Measurements from ENCODE around the gene GCKR. TPM values are rescaled to one million over a fixed set of nuclear protein-coding genes. Genes with fewer than 3 reads are reported as not detected.

Gene GCKR
- polyA plus RNA-seq, 12 donors, result 0.08 to 0.30 (median 0.25) TPM; not detected in 7

- DNase-seq, result no peak
Measured at GRCh38 chr2:27571681-27572080, 75.0 kb downstream of the GCKR start.

- no peak for DNase-seq
Measured at GRCh38 chr2:27572439-27572838, 75.8 kb downstream of the GCKR start.

- no peak for DNase-seq
Measured at GRCh38 chr2:27572998-27573429, 76.4 kb downstream of the GCKR start.

Other genes starting within 250 kb of the GCKR start
- 1 to 10 TPM in 3 of 12 donors, under 1 TPM in 7, not detected in 2; 0.18 to 2.2 (median 0.81) TPM for gene SLC30A3, start 233.8 kb upstream of the GCKR start, polyA plus RNA-seq (ENCODE audit: insufficient read length in 12 of 12)
- gene DNAJC5G, start 221.4 kb upstream of the GCKR start, polyA plus RNA-seq (ENCODE audit: insufficient read length in 12 of 12), result under 1 TPM in 7 of 12 donors, not detected in 5; 0.14 to 0.74 (median 0.28) TPM
- gene TRIM54, start 214.4 kb upstream of the GCKR start, polyA plus RNA-seq (ENCODE audit: insufficient read length in 12 of 12), result 100 to 1,000 TPM in 4 of 12 donors, 10 to 100 TPM in 7, not detected in 1; 34.2 to 125 (median 94.4) TPM
- 1 to 10 TPM in 7 of 12 donors, under 1 TPM in 3, not detected in 2; 0.59 to 2.1 (median 1.4) TPM for gene UCN, start 188.4 kb upstream of the GCKR start, polyA plus RNA-seq (ENCODE audit: insufficient read length in 12 of 12)
- 10 to 100 TPM in 11 of 12 donors, not detected in 1; 37.8 to 89.1 (median 51.3) TPM for gene MPV17, start 173.7 kb upstream of the GCKR start, polyA plus RNA-seq (ENCODE audit: insufficient read length in 12 of 12)
- gene GTF3C2, start 140.1 kb upstream of the GCKR start, polyA plus RNA-seq (ENCODE audit: insufficient read length in 12 of 12), result 10 to 100 TPM in 11 of 12 donors, not detected in 1; 24.0 to 46.5 (median 31.3) TPM
- 10 to 100 TPM in 11 of 12 donors, not detected in 1; 29.0 to 37.7 (median 32.5) TPM for gene EIF2B4, start 126.5 kb upstream of the GCKR start, polyA plus RNA-seq (ENCODE audit: insufficient read length in 12 of 12)
- gene SNX17, start 126.2 kb upstream of the GCKR start, polyA plus RNA-seq (ENCODE audit: insufficient read length in 12 of 12), result 10 to 100 TPM in 11 of 12 donors, not detected in 1; 56.4 to 82.2 (median 69.6) TPM
- gene ZNF513, start 116.1 kb upstream of the GCKR start, polyA plus RNA-seq (ENCODE audit: insufficient read length in 12 of 12), result 10 to 100 TPM in 9 of 12 donors, 1 to 10 TPM in 2, not detected in 1; 9.1 to 20.0 (median 11.6) TPM
- gene PPM1G, start 87.2 kb upstream of the GCKR start, polyA plus RNA-seq (ENCODE audit: insufficient read length in 12 of 12), result 10 to 100 TPM in 11 of 12 donors, not detected in 1; 42.8 to 64.1 (median 54.4) TPM
- gene NRBP1, start 68.2 kb upstream of the GCKR start, polyA plus RNA-seq (ENCODE audit: insufficient read length in 12 of 12), result 100 to 1,000 TPM in 11 of 12 donors, not detected in 1; 112 to 127 (median 120) TPM
- gene KRTCAP3, start 54.5 kb upstream of the GCKR start, polyA plus RNA-seq (ENCODE audit: insufficient read length in 12 of 12), result 1 to 10 TPM in 9 of 12 donors, under 1 TPM in 1, not detected in 2; 0.74 to 4.6 (median 2.2) TPM
- gene IFT172, start 7.1 kb upstream of the GCKR start, polyA plus RNA-seq (ENCODE audit: insufficient read length in 12 of 12), result 10 to 100 TPM in 11 of 12 donors, not detected in 1; 12.1 to 35.2 (median 20.4) TPM
- 10 to 100 TPM in 3 of 12 donors, 1 to 10 TPM in 8, not detected in 1; 6.1 to 15.5 (median 8.4) TPM for gene FNDC4, start 1.6 kb upstream of the GCKR start, polyA plus RNA-seq (ENCODE audit: insufficient read length in 12 of 12)
- gene ZNF512, start 86.2 kb downstream of the GCKR start, polyA plus RNA-seq (ENCODE audit: insufficient read length in 12 of 12), result 10 to 100 TPM in 11 of 12 donors, not detected in 1; 38.3 to 60.4 (median 48.9) TPM
- gene CCDC121, start 132.2 kb downstream of the GCKR start, polyA plus RNA-seq (ENCODE audit: insufficient read length in 12 of 12), result 1 to 10 TPM in 11 of 12 donors, not detected in 1; 5.2 to 8.7 (median 7.3) TPM
- gene GPN1, start 132.2 kb downstream of the GCKR start, polyA plus RNA-seq (ENCODE audit: insufficient read length in 12 of 12), result 10 to 100 TPM in 11 of 12 donors, not detected in 1; 17.1 to 42.6 (median 34.6) TPM
- 10 to 100 TPM in 11 of 12 donors, not detected in 1; 24.8 to 49.5 (median 32.3) TPM for gene SUPT7L, start 166.8 kb downstream of the GCKR start, polyA plus RNA-seq (ENCODE audit: insufficient read length in 12 of 12)
- 10 to 100 TPM in 11 of 12 donors, not detected in 1; 23.8 to 30.1 (median 25.4) TPM for gene SLC4A1AP, start 167.1 kb downstream of the GCKR start, polyA plus RNA-seq (ENCODE audit: insufficient read length in 12 of 12)